GM21528 (cell line): Measurements from ENCODE around the gene NCAN.

ENCODE experiments used
- ATAC-seq: cut with Tn5 transposase; IDR thresholded peaks from one replicate; pipeline ENCODE4 v1.9.1; 2021; ENCODE audit warnings: mild to moderate bottlenecking, moderate library complexity; ENCODE audit not compliant: unreplicated experiment, low FRiP score

NCAN gene

DNA sequence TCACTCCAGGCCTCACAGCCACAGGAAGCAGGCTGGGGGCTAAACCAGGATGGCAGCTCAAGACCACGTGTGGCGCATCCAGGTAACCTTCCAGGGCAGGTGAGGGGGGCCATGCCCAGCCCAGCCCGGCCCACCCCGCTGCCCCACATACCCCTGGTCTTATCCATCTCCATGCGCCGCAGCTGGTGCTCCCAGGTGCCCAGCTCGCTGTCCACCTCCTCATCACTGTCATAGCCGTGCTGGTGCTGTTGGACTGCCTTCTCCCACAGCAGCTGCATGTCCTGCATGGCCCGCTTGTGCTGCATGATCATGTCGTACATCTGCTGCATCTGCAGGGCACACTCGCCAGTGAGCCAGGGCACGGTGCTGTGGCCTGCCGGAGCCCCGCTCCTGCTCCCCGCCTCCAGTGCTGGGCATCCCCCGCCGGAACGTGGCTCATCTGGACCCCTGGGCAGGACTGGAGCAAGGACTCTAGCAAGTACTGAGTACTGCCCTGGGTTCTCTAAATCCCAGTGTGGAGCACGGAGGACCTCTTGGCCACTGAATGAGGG is 67.4 kb downstream of the NCAN start:
- no peak for ATAC-seq

DNA sequence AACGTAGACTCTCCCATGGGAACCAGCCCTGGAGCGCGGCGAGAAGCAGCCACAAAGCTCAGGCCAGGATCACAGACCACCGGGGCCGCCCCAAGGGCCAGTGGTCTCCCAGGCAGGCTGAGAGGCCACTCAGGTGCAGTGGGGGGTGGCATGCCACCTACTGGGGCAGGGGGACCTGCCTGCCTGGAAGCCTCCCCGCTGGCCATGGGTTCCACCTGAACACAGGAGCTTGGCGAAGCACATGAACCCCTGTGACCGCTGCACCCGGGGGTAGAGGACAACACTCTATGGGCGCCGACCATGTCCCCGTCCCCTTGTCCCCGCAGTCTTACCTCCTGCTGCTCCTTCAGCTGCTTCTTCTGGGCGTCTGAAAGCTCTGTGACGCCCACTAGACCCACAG is 68.1 kb downstream of the NCAN start:
- ATAC-seq, result no peak

DNA sequence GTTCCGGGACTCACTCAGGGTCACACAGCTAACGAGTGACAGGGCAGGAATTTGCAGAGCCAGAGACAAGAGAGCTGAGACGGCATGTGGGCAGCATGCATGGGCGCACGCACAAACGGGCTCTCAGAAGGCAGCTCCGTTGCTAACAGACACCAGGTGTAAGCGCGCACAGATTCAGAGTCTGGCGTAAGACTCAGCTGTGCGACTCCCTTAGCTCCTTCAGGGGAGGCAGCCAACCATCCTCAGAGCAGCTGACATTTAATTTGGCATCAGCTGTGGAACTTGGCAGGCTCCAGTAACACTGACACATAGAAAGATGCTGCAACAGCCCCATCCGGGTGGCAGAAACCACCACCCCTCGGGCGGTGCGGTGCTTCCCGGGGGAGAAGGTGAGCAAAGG is 68.8 kb downstream of the NCAN start:
- ATAC-seq, result no peak

DNA sequence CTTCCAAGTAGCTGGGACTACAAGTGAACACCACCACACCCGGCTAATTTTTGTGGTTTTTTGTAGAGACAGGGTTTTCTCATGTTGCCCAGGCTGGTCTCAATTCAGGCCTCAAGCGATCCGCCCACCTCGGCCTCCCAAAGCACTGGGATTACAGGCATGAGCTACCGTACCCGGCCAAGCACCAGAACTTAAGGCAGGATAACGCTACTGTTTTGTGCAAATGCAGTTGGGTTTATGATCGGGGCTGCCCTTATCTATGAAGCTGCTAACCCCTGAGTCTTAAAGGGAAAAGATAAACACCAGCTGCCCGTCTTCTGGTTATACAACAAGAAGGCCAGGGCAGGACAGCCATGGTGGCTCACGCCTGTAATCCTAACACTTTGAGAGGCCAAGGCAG is 73.9 kb downstream of the NCAN start:
- no peak for ATAC-seq

DNA sequence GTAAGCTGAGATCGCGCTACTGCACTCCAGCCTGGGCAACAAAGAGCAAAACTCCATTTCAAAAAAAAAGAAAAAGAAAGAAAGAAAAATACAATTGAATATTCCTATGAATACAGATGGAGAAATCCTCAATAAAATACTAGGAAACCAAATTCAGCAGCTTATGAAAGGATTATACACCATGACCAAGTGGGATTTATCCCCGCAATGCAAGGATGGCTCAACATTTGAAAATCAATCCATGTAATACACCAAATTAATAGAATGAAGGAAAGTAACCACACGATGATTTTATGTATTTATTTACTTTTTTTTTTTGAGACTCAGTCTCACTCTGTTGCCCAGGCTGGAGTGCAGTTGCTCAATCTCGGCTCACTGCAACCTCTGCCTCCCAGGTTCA is 80.8 kb downstream of the NCAN start:
- ATAC-seq, result no peak

DNA sequence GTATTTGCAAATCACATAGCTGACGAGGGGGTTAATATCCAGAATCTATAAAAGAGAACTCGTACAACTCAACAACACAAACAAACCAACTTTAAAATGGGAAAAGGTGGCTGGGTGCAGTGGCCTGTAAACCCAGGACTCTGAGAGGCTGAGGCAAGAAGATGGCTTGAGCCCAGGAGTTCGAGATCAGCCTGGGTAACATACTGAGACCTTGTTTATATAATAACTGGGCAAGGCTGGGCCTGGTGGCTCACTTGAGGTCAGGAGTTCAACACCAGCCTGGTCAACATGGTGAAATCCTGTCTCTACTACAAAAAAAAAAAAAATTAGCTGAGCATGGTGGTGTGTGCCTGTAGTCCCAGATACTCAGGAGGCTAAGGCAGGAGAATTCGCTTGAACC is 83.2 kb downstream of the NCAN start:
- no peak for ATAC-seq

DNA sequence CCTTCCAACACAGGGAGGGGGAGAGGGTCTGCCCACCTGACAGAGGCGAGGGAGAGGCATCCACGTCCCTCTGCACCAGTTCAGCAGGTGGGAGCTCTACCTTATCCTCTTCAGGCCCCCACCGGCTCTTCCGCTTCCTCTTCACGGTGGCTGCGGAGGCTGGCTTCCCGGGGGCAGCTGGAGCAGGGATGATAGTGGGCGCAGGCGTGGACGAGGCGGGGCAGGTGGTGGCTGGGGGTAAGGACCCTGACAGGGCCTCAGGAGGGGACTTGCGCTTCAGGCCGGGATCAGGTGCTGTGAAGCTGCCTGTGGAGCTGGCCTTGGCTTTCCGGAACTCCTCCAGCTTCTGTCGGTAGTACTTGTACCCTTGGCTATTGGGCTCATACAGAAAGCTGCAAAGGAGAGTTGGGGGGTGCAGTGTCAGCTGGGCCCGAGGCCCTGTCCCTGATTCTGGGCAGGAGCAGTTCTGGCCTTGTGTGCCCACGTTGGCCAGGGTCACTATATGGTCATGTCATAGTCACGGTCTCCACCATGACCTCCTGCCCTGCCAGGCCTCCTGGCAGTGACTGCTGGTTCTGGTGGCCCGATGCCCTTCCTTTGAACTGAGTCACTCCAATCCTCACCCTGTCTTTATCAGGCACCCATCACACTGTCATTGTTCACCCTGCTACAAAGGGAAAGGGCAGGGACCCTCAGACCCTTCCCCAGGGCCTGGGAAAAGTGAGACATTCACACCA is 85.4 kb downstream of the NCAN start:
- ATAC-seq, result no peak

DNA sequence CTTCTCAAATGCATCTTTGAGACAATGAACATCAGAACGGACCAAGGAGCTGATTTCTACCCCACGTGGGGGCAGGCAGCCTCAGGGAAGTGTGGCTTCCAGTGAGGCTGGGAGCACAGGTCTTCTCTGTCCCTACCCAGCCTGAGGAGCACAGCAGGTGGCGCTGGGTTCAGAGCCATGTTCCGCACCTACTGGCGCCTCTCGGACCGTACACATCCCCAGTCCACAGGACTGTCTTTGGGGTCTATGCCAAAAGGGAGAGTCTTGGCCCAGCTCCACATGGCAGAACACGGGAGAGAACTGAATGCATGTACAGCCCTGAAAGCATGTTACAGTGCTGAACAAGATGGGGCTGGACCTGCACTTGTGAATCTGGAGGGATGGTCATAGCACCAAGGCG is 86.0 kb downstream of the NCAN start:
- no peak for ATAC-seq

DNA sequence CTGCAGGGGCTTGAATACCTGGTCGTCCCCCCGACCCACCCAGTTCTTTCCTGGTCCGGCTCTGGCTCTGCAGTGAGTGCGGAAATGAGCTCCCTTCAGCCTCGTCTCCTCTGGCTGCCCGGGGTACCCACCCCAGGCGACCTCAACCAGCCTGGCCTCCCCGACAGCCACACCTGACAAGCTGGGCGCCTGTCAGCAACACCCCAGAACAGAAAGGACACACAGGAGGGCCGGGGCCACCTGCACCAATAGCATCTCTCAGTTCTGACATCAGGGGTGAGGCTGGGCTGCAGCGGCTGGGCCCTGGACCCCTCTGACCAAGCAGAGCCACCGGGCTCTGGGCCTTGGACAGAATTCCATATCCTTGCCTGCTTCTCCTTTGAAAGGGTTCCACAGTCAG is 88.9 kb downstream of the NCAN start:
- no peak for ATAC-seq
